HG02840 (cell line): Measurements from ENCODE around the gene OR2V1.
"Not testable (repeated sequence)": the region's sequence is repeated elsewhere in the genome, so short reads cannot be mapped to it uniquely, and the experiment has no call there.

ENCODE experiments used
- ATAC-seq: cut with Tn5 transposase; IDR thresholded peaks from one replicate; pipeline ENCODE4 v1.9.1; 2021; ENCODE audit warnings: mild to moderate bottlenecking, moderate library complexity, moderate number of reproducible peaks; ENCODE audit not compliant: unreplicated experiment, low FRiP score

The OR2V1 gene

GRCh38 chr5:181105391-181106025 is 25.5 kb downstream of the OR2V1 start:
- no peak for ATAC-seq

- not testable (repeated sequence) for ATAC-seq
Measured at GRCh38 chr5:181104606-181105390, 26.2 kb downstream of the OR2V1 start.

- ATAC-seq, result not testable (repeated sequence)
Measured at GRCh38 chr5:181104259-181104568, 26.8 kb downstream of the OR2V1 start.

- ATAC-seq, result not testable (repeated sequence)
Measured at GRCh38 chr5:181101930-181102674, 28.9 kb downstream of the OR2V1 start.

- ATAC-seq, result not testable (repeated sequence)
Measured at GRCh38 chr5:181101030-181101641, 29.8 kb downstream of the OR2V1 start.

DNA sequence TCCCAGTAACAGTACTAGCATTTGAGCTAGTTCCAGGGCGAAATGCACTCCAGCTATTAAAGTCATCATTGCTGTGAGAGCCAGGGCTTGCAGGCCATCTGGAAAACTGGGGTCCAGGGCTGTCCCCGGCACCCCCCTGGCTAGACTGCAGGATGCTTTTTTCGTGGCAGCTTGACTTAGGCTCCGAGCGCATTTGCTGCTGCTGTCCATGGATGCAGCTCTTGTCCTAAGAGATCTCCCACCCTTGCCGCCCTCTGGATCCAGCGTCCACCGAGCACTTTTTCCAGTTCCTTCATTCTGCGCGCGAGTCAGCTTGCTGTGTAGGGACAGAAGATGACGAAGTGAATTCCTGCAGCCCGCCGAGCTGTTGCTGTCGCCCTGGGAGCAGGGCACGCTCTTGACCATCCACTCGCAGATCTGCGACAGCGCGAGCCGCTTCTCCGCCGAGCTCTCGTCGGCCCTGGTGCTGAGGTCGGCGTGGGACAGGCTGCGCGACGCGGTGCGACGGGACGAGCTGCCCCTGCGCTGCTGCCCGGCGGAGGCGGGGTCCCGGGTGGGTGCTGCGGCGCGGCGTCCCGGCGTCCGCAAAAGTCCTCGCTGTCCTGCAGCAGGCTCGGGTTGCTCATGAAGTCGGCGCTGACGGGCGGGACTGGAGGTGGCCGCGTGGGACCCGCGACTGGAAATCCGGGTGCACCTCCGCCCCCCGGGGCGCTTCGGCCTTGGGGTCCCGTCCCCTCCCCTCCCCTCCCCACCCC is 30.7 kb downstream of the OR2V1 start:
- ATAC-seq, result no peak

GRCh38 chr5:181099602-181100086 is 31.3 kb downstream of the OR2V1 start:
- ATAC-seq, result no peak

DNA sequence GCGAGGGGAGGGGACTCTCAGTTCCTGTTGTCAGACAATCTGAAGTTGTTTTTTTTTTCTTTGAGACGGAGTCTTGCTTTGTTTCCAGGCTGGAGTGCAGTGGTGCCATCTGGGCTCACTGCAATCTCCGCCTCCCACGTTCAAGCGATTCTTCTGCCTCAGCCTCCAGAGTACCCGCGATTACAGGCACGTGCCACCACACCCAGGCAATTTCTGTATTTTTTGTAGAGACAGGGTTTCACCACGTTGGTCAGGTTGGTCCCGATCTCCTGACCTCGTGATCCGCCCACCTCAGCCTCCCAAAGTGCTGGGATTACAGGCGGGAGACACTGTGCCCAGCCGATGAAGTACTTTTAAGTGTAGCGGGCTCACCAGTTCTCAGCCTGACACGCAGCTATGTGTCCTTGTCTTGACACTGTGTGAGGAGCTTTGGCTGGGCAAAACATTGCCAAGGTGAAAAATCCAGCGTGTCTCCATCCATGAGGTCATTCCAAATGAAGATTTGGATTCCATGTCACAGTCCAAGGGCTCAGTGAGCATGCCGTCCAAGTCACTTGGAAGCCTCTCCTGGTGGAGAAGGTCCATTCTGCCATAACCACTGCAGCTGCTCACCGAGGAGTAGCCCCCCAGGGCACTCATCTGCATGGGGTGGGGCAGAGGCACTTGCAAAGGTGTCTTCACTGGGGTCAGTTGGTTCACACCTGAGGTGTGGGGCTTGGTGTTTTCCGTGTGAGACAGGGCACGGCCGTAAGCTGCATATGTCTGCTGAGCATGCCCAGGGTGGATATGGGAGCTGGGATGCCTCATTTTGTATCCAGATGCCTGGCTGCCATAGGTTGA is 32.0 kb downstream of the OR2V1 start:
- no peak for ATAC-seq

GRCh38 chr5:181097759-181098491 is 33.0 kb downstream of the OR2V1 start:
- ATAC-seq, result not testable (repeated sequence)

GRCh38 chr5:181097383-181097753 is 33.6 kb downstream of the OR2V1 start:
- not testable (repeated sequence) for ATAC-seq

GRCh38 chr5:181096721-181097382 is 34.1 kb downstream of the OR2V1 start:
- ATAC-seq, result not testable (repeated sequence)

DNA sequence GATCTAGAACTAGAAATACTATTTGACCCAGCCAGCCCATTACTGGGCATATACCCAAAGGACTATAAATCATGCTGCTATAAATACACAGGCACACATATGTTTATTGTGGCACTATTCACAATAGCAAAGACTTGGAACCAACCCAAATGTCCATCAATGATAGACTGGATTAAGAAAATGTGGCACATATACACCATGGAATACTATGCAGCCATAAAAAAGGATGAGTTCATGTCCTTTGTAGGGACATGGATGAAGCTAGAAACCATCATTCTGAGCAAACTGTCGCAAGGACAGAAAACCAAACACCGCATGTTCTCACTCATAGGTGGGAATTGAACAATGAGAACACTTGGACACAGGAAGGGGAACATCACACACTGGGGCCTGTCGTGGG is 35.8 kb downstream of the OR2V1 start:
- not testable (repeated sequence) for ATAC-seq

DNA sequence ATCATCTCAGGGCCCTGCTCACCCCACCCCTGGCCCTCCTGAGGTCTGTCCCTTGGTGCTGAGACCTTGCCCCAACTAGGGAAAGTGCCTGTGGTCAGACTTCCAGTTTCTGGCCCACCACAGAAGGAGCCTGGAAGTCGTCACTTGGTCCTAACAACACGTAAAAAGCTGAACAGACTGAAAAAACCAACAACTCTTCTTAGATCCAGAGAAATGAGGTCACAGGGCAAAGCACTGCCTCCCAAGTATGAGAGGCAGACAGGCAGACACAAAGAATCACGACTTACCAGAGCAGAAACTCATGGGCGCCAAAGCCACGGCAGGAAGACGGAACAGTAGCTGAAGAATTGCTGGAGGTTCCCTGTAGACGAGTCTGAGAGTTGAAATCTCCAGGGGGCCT is 38.5 kb downstream of the OR2V1 start:
- ATAC-seq, result no peak

DNA sequence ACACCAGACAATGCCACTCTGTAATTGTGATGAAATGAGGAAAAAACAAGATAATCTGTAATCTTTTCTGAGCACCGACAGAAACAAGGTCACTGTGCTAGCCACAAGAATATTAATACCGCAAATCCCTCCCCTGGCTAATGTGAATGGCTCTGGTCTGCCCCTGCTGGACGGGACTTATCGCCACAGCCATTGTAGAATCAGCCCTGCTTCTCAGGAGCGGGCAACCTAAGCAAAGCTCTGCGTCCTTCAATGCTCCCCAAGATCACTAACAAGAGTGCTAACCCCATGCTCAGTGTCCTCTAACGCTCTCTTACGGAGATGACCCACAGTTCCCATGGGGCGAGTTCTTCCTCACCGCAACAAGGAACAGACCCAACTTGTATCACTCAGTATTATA is 42.7 kb downstream of the OR2V1 start:
- no peak for ATAC-seq

GRCh38 chr5:181087309-181087708 is 43.7 kb downstream of the OR2V1 start:
- ATAC-seq, result no peak

DNA sequence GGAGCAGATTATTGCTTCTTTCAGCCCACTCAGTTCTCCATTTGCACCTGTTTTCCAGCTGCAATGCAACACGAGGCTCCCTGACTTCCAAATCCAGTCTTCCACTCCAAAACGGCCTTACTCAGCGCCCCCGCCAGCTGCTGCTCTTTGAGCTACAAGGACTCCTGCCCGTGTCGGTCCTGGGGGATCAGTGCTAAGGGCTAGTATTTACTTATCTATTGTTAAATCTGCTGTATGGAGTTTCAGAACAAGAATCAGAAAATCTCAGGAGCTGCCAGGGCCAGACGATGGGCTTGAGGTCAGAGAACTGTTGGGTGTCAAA is 44.1 kb downstream of the OR2V1 start:
- ATAC-seq, result no peak

DNA sequence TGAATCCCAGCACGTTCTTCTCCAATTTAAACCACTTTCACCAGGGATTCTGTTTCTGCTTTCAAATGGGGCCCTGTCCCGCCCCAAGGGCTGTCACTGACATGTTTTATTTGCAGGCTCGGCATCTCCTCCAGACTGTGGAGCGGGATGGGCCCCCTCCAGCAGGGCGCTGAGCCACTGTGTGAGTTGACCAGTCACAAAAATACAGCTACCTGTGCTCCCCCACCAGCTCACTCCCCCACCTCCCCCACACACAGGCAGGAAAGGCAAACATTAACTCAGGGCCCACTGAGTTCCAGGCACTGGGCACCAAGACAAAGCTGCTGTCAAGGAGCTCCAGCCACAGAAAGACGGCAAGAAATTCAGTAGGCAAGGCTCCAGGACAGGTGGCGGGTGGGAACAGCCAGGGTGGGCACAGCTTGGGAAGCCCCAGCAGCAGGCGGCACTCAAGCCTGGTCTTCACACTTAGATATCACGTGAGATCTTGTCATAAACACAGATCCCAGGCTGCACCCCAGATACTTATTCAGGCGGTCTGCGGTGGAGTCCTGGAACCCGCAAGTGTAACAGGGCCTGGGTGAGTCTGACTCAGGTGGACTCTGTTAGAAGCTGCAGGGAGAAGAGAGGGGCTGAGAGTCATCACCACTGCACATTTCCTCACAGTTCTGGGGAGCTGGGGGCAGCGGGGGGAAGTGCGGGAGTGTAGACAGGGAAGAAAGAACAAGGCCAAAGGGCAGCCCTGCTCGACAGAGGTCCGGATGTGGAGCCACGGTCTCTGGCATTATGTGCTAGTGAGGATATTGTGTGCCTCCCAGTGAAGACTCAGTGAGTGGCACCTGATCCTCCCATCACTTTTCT is 44.7 kb downstream of the OR2V1 start:
- ATAC-seq, result no peak
